GM12801 (cell line): Measurements from ENCODE around the gene C1QTNF8.

ENCODE experiments used
- CTCF ChIP-seq: IDR thresholded peaks from one replicate; pipeline ENCODE4 v1.5.1; 2011; ENCODE audit warnings: control low read depth; ENCODE audit not compliant: insufficient read length; ENCODE audit errors: extremely low read depth

C1QTNF8 gene

DNA sequence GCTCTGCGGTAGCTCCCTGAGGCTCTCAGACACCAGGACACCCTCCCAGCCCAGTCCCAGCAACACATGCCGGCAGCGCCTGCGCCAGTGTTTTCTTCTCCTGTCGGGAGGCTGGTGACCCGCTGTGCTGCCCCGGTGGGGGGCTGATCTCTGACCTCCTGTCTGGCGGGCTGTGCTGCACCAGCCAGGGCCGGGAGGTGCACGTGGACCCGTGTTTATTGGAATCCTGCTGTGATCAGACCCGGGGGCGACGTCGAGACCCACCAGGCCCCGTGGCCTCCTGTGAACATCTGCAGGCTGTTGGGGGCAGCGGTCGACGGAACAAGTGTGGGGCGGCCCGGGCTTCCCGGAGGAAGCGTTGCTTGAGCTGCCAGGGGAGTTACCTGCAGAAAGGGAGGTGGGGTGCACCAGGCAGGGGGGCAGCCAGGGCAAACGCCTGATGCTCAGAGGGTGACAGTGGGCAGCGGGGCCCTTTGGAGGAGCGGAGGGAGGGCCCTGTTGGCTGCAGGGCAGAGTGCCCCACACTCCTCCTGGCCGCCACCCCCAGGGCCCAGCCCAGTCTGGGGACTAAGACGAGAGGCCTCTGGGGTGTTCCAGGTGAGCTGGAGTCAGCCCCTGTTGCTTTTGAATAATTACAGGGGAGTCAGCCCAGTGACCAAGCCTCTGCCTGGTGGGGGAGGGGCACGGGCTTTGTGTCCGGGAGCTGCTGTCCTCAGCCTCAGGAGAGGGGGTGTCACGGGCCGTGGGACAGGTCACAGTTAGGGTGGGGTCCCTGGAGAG, 25.8 kb downstream of the C1QTNF8 start:
- no peak for TF ChIP-seq CTCF

- TF ChIP-seq CTCF = no peak
Observed at GRCh38 chr16:1069154-1069553, 26.9 kb downstream of the C1QTNF8 start.

- no peak for TF ChIP-seq CTCF
Observed at GRCh38 chr16:1068451-1068850, 27.6 kb downstream of the C1QTNF8 start.

- TF ChIP-seq CTCF = no peak
Observed at GRCh38 chr16:1067629-1068028, 28.4 kb downstream of the C1QTNF8 start.

GRCh38 chr16:1066584-1067172, 29.4 kb downstream of the C1QTNF8 start:
- no peak for TF ChIP-seq CTCF

- no peak for TF ChIP-seq CTCF
Observed at GRCh38 chr16:1065469-1066128, 30.4 kb downstream of the C1QTNF8 start.

DNA sequence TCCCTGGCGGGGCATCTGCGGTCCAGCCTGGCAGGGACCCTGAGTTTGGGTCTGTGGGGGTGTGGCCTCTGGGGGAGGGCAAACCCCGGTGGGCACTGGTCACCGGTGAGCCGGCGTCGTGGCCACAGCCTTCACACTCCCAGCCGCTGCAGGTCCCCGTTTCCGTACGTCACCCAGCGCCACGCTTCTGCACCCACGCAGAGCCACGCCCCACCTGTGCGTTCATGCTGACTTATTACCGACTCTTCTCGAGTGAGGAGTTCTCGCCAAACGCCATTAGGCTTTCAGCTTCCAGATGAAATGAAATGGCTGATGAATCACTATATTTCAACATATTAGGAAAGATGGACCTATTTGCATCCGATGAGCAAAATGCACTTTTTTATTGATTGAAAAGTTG, 32.3 kb downstream of the C1QTNF8 start:
- TF ChIP-seq CTCF = no peak
